ENCODE data around the gene TEP1. TPM values are rescaled to one million over a fixed set of nuclear protein-coding genes. Genes with fewer than 3 reads are reported as not detected.
A peak's percentile ranks its signal among the peaks of the same experiment; 100 is the strongest.

The TEP1 gene
- total and polyA plus RNA-seq, 7 experiments from 2014 or later = 0.74 to 56.0 (median 38.9) TPM

GRCh38 chr14:20388159-20388558 lies 25.1 kb downstream of the TEP1 start:
- no peaks in the 10 kb centered on the region for H3K27me3 ChIP-seq (ENCODE audit: control insufficient read depth in 2 of 2, insufficient read depth in 2 of 2, low read length in 2 of 2)
- intact Hi-C loops (cut with micrococcal nuclease) = no loop called here
- no peak overlapping the region for H3K4me3 Mint-ChIP-seq
- H3K4me3 ChIP-seq (ENCODE audit: low read length) = no peak overlapping the region
- no peaks in the 10 kb centered on the region for H3K4me1 ChIP-seq (ENCODE audit: control insufficient read depth in 2 of 2, insufficient read depth in 2 of 2, low read length in 2 of 2)
- peak overlapping the region in 1 of 9 donors; percentile 22 for H3K27ac Mint-ChIP-seq
- DNase-seq (no peak), ATAC-seq (no peak)
- H3K36me3 Mint-ChIP-seq = peaks cover 17 to 74% (median 37%) of the 10 kb centered on the region in 5 donors
- no peak overlapping the region for H3K27ac ChIP-seq (ENCODE audit: low read depth, low read length)
- peaks cover 0 to 7% (median 0%) of the 10 kb centered on the region in 7 donors for H3K4me1 Mint-ChIP-seq
- CTCF ChIA-PET = interaction anchor here (1.4 kb wide), 1 partner anchor 221 kb away, joined by 3 read pairs; no protein-coding TSS in a partner anchor
- no peaks in the 10 kb centered on the region for H3K9me3 ChIP-seq (ENCODE audit: control insufficient read depth in 2 of 3, low read length in 3 of 3)
- no peaks in the 10 kb centered on the region for H3K9me3 Mint-ChIP-seq
- no peaks in the 10 kb centered on the region for H3K27me3 Mint-ChIP-seq
- H3K36me3 ChIP-seq (ENCODE audit: control insufficient read depth in 2 of 3, insufficient read depth in 3 of 3, low read length in 3 of 3) = peaks cover 31 to 88% (median 47%) of the 10 kb centered on the region in 3 experiments
- POLR2A ChIA-PET = interaction anchor here (0.7 to 1.4 kb wide), 4 partner anchors 9 to 140 kb away, joined by 3 read pairs; partner anchors contain the start of gene PIP4P1

- CTCF ChIA-PET = interaction anchor here (0.6 to 1.4 kb wide), 2 partner anchors 59 to 221 kb away, joined by 3 to 4 read pairs; no protein-coding TSS in a partner anchor
- intact Hi-C loops (cut with micrococcal nuclease) = no loop called here
- DNase-seq (no peak), ATAC-seq (peak; percentile 80)
- H3K4me1 ChIP-seq (ENCODE audit: control insufficient read depth in 2 of 2, insufficient read depth in 2 of 2, low read length in 2 of 2) = no peaks in the 10 kb centered on the region
- no peaks in the 10 kb centered on the region for H3K27me3 ChIP-seq (ENCODE audit: control insufficient read depth in 2 of 2, insufficient read depth in 2 of 2, low read length in 2 of 2)
- H3K27me3 Mint-ChIP-seq = no peaks in the 10 kb centered on the region
- POLR2A ChIA-PET = interaction anchor here (0.6 to 1.4 kb wide), 2 partner anchors 8 to 236 kb away, joined by 3 read pairs; no protein-coding TSS in a partner anchor
- H3K4me3 Mint-ChIP-seq = no peak overlapping the region
- peaks cover 0 to 7% (median 0%) of the 10 kb centered on the region in 7 donors for H3K4me1 Mint-ChIP-seq
- peaks cover 17 to 74% (median 35%) of the 10 kb centered on the region in 5 donors for H3K36me3 Mint-ChIP-seq
- H3K4me3 ChIP-seq (ENCODE audit: low read length) = no peak overlapping the region
- H3K27ac Mint-ChIP-seq = no peak overlapping the region
- H3K27ac ChIP-seq (ENCODE audit: low read depth, low read length) = no peak overlapping the region
- H3K9me3 Mint-ChIP-seq = no peaks in the 10 kb centered on the region
- H3K9me3 ChIP-seq (ENCODE audit: control insufficient read depth in 2 of 3, low read length in 3 of 3) = no peaks in the 10 kb centered on the region
- peaks cover 31 to 94% (median 47%) of the 10 kb centered on the region in 3 experiments for H3K36me3 ChIP-seq (ENCODE audit: control insufficient read depth in 2 of 3, insufficient read depth in 3 of 3, low read length in 3 of 3)
These were observed 25.7 kb downstream of the TEP1 start for GRCh38 chr14:20387576-20387975.

GRCh38 chr14:20386276-20386855 lies 26.9 kb downstream of the TEP1 start:
- H3K4me3 ChIP-seq (ENCODE audit: low read length) = no peak overlapping the region
- no peaks in the 10 kb centered on the region for H3K9me3 Mint-ChIP-seq
- H3K4me3 Mint-ChIP-seq = no peak overlapping the region
- H3K27ac Mint-ChIP-seq = no peak overlapping the region
- no peaks in the 10 kb centered on the region for H3K27me3 Mint-ChIP-seq
- no peaks in the 10 kb centered on the region for H3K9me3 ChIP-seq (ENCODE audit: control insufficient read depth in 2 of 3, low read length in 3 of 3)
- H3K36me3 ChIP-seq (ENCODE audit: control insufficient read depth in 2 of 3, insufficient read depth in 3 of 3, low read length in 3 of 3) = peaks cover 33 to 94% (median 48%) of the 10 kb centered on the region in 3 experiments
- DNase-seq (no peak), ATAC-seq (no peak)
- H3K27me3 ChIP-seq (ENCODE audit: control insufficient read depth in 2 of 2, insufficient read depth in 2 of 2, low read length in 2 of 2) = no peaks in the 10 kb centered on the region
- no peak overlapping the region for H3K27ac ChIP-seq (ENCODE audit: low read depth, low read length)
- ChIA-PET POLR2A (no interaction called here), CTCF (no interaction called here)
- intact Hi-C loops (cut with micrococcal nuclease) = no loop called here
- peaks cover 20 to 78% (median 34%) of the 10 kb centered on the region in 5 donors for H3K36me3 Mint-ChIP-seq
- peaks cover 0 to 7% (median 0%) of the 10 kb centered on the region in 7 donors for H3K4me1 Mint-ChIP-seq
- H3K4me1 ChIP-seq (ENCODE audit: control insufficient read depth in 2 of 2, insufficient read depth in 2 of 2, low read length in 2 of 2) = no peaks in the 10 kb centered on the region

GRCh38 chr14:20384886-20385285 lies 28.4 kb downstream of the TEP1 start:
- no peaks in the 10 kb centered on the region for H3K27me3 ChIP-seq (ENCODE audit: control insufficient read depth in 2 of 2, insufficient read depth in 2 of 2, low read length in 2 of 2)
- intact Hi-C loops (cut with micrococcal nuclease) = no loop called here
- no peak overlapping the region for H3K4me3 ChIP-seq (ENCODE audit: low read length)
- CTCF ChIA-PET = interaction anchor here (0.8 kb wide), 1 partner anchor 126 kb away, joined by 3 read pairs; no protein-coding TSS in a partner anchor
- H3K36me3 ChIP-seq (ENCODE audit: control insufficient read depth in 2 of 3, insufficient read depth in 3 of 3, low read length in 3 of 3) = peaks cover 36 to 96% (median 47%) of the 10 kb centered on the region in 3 experiments
- no peaks in the 10 kb centered on the region for H3K9me3 ChIP-seq (ENCODE audit: control insufficient read depth in 2 of 3, low read length in 3 of 3)
- Mint-ChIP-seq H3K4me1 (peaks cover 0 to 7% (median 0%) of the 10 kb centered on the region in 7 donors), H3K9me3 (no peaks in the 10 kb centered on the region), H3K36me3 (peaks cover 16 to 80% (median 36%) of the 10 kb centered on the region in 5 donors), H3K4me3 (no peak overlapping the region), H3K27me3 (no peaks in the 10 kb centered on the region), H3K27ac (no peak overlapping the region)
- H3K27ac ChIP-seq (ENCODE audit: low read depth, low read length) = no peak overlapping the region
- POLR2A ChIA-PET = no interaction called here
- no peaks in the 10 kb centered on the region for H3K4me1 ChIP-seq (ENCODE audit: control insufficient read depth in 2 of 2, insufficient read depth in 2 of 2, low read length in 2 of 2)
- ATAC-seq (no peak), DNase-seq (no peak)

GRCh38 chr14:20384321-20384720 lies 29.0 kb downstream of the TEP1 start:
- H3K9me3 Mint-ChIP-seq = no peaks in the 10 kb centered on the region
- H3K27ac Mint-ChIP-seq = no peak overlapping the region
- Histone ChIP-seq H3K9me3 (ENCODE audit: control insufficient read depth in 2 of 3, low read length in 3 of 3) (no peaks in the 10 kb centered on the region), H3K4me3 (ENCODE audit: low read length) (no peak overlapping the region), H3K36me3 (ENCODE audit: control insufficient read depth in 2 of 3, insufficient read depth in 3 of 3, low read length in 3 of 3) (peaks cover 36 to 96% (median 48%) of the 10 kb centered on the region in 3 experiments), H3K27me3 (ENCODE audit: control insufficient read depth in 2 of 2, insufficient read depth in 2 of 2, low read length in 2 of 2) (no peaks in the 10 kb centered on the region), H3K4me1 (ENCODE audit: control insufficient read depth in 2 of 2, insufficient read depth in 2 of 2, low read length in 2 of 2) (no peaks in the 10 kb centered on the region), H3K27ac (ENCODE audit: low read depth, low read length) (no peak overlapping the region)
- CTCF ChIA-PET = no interaction called here
- DNase-seq (no peak), ATAC-seq (no peak)
- no peak overlapping the region for H3K4me3 Mint-ChIP-seq
- POLR2A ChIA-PET = no interaction called here
- H3K4me1 Mint-ChIP-seq = peaks cover 0 to 6% (median 0%) of the 10 kb centered on the region in 7 donors
- H3K36me3 Mint-ChIP-seq = peaks cover 17 to 80% (median 36%) of the 10 kb centered on the region in 5 donors
- intact Hi-C loops (cut with micrococcal nuclease) = no loop called here
- H3K27me3 Mint-ChIP-seq = no peaks in the 10 kb centered on the region

- Histone ChIP-seq H3K36me3 (ENCODE audit: control insufficient read depth in 2 of 3, insufficient read depth in 3 of 3, low read length in 3 of 3) (peaks cover 36 to 96% (median 45%) of the 10 kb centered on the region in 3 experiments), H3K4me3 (ENCODE audit: low read length) (no peak overlapping the region), H3K9me3 (ENCODE audit: control insufficient read depth in 2 of 3, low read length in 3 of 3) (no peaks in the 10 kb centered on the region), H3K27me3 (ENCODE audit: control insufficient read depth in 2 of 2, insufficient read depth in 2 of 2, low read length in 2 of 2) (no peaks in the 10 kb centered on the region), H3K4me1 (ENCODE audit: control insufficient read depth in 2 of 2, insufficient read depth in 2 of 2, low read length in 2 of 2) (no peaks in the 10 kb centered on the region), H3K27ac (ENCODE audit: low read depth, low read length) (no peak overlapping the region)
- no peak for DNase-seq
- no peak for ATAC-seq
- Mint-ChIP-seq H3K36me3 (peaks cover 14 to 77% (median 32%) of the 10 kb centered on the region in 5 donors), H3K4me1 (peaks cover 0 to 5% (median 0%) of the 10 kb centered on the region in 7 donors), H3K27ac (peak overlapping the region in 1 of 9 donors; percentile 59), H3K27me3 (no peaks in the 10 kb centered on the region), H3K9me3 (no peaks in the 10 kb centered on the region), H3K4me3 (no peak overlapping the region)
- ChIA-PET CTCF (interaction anchor here (0.6 kb wide), 1 partner anchor 145 kb away, joined by 3 read pairs; no protein-coding TSS in a partner anchor), POLR2A (no interaction called here)
- intact Hi-C loops (cut with micrococcal nuclease) = no loop called here
These were observed 29.7 kb downstream of the TEP1 start for GRCh38 chr14:20383636-20384035.
